Measurements from ENCODE around the gene ACBD6.

ACBD6 gene

DNA sequence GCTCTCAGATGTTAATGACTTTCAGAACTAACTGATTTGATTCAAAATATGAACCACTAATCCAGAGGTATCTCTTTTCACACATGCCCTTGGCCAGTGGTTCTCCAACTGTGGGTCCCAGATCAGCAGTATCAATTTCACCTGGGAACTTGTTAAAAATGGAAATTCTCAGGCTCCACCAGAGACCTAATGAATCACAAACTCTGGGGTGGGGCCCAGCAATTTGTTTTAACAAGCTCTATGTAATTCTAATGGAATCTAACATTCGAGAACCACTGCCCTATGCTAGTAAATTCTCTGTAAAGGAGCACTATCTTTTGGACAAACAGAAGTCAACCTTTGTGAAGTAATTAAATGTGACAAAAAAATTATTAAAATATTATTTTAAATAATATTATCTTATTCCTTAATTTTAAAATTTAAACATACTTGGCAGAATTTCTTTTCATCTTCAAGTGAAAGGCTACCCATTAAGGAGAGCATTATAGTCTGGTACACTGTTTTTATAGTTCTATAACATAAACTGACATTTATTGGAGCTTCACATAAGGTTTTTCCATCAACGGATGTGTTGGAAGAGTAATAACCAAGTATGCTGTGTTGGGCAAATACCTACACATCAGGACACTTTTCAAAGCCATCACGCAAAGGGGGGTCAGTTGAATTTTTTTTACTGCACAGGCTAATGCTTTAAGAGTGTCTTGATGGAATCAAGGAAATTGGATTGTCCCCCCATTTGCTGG is 141.9 kb downstream of the ACBD6 start:
- Histone ChIP-seq H3K36me3 (replicated peaks) (no peaks in the 10 kb centered on the region), H3K27me3 (replicated peaks) (no peaks in the 10 kb centered on the region), H3K27ac (no peak overlapping the region), H3K4me3 (ENCODE audit: low read depth, low read length) (no peak overlapping the region)
- in situ Hi-C loops (cut with HindIII; ENCODE audit: low pct_ligation_motif_present, low sequenced_read_pairs): no loop called here
- TF ChIP-seq, protein P1, sequence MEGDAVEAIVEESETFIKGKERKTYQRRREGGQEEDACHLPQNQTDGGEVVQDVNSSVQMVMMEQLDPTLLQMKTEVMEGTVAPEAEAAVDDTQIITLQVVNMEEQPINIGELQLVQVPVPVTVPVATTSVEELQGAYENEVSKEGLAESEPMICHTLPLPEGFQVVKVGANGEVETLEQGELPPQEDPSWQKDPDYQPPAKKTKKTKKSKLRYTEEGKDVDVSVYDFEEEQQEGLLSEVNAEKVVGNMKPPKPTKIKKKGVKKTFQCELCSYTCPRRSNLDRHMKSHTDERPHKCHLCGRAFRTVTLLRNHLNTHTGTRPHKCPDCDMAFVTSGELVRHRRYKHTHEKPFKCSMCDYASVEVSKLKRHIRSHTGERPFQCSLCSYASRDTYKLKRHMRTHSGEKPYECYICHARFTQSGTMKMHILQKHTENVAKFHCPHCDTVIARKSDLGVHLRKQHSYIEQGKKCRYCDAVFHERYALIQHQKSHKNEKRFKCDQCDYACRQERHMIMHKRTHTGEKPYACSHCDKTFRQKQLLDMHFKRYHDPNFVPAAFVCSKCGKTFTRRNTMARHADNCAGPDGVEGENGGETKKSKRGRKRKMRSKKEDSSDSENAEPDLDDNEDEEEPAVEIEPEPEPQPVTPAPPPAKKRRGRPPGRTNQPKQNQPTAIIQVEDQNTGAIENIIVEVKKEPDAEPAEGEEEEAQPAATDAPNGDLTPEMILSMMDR (IDR thresholded peaks at IDR 0.05; ENCODE audit: low read depth, low read length, missing control alignments): no peak
- DNase-seq: peak; percentile 56

DNA sequence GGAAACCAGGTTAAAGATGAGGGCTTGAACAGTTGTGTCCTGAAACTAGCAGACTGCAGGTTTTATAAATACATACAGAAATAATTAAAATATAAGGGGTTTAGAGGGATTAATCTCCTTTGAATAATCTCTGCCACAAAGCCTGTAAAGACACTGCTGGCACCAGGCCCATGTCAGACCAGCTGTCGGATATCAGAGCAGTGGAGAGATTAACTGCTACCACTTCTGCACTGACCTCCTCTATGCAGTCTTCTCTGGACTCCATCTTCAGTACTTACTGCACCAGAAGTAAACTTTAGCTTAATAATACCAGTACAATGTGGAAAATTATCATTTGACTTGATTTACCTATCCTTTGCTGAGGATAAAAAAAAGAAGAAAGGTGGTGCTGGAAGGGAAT is 143.7 kb downstream of the ACBD6 start:
- in situ Hi-C loops (cut with HindIII; ENCODE audit: low pct_ligation_motif_present, low sequenced_read_pairs): no loop called here
- Histone ChIP-seq H3K36me3 (replicated peaks) (no peaks in the 10 kb centered on the region), H3K27me3 (replicated peaks) (no peaks in the 10 kb centered on the region), H3K27ac (no peak overlapping the region), H3K4me3 (ENCODE audit: low read depth, low read length) (no peak overlapping the region)
- DNase-seq: peak; percentile 25
- TF ChIP-seq, protein P1 (IDR thresholded peaks at IDR 0.05; ENCODE audit: low read depth, low read length, missing control alignments): no peak

DNA sequence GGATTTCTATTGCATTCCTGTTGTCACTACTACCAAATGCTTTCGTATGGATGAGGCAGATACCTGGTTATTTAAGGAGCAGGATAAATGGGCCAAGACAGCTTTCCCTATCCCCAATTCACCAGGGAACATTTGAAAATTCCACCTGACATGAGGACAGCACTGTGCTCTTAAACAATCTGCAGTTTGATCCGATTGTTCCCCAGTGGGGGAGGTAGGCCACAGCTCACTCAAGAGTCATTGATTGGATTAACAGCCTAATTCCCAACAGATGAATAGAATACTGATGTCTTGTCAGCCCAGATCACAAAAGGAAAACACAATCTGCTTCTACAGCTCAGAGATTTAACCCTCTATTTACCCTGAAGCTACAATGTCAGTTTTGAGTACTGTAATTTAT is 148.4 kb downstream of the ACBD6 start:
- Histone ChIP-seq H3K27ac (no peak overlapping the region), H3K36me3 (replicated peaks) (no peaks in the 10 kb centered on the region), H3K27me3 (replicated peaks) (no peaks in the 10 kb centered on the region), H3K4me3 (ENCODE audit: low read depth, low read length) (no peak overlapping the region)
- TF ChIP-seq, protein P1 (IDR thresholded peaks at IDR 0.05; ENCODE audit: low read depth, low read length, missing control alignments): no peak
- in situ Hi-C loops (cut with HindIII; ENCODE audit: low pct_ligation_motif_present, low sequenced_read_pairs): no loop called here
- no peak for DNase-seq

DNA sequence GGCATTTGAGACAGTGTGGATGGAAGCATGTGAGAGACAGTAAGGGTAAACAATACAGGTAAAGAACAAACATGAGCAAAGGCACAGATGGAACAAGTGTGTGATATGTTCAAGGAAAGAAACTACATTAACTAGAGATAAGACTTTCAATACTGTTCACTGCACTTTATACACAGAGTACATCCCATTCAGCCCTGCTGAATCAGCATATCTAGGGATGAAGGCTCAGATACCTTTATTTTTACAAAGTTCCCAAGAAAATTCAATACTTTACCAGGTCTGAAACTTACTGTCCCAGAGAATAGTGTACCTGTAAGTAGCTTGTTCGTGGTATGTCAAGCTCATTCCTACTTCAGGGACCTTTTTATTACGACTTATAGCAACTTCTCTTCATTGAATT is 149.8 kb downstream of the ACBD6 start:
- no peak for DNase-seq
- in situ Hi-C loops (cut with HindIII; ENCODE audit: low pct_ligation_motif_present, low sequenced_read_pairs): no loop called here
- TF ChIP-seq, protein P1 (IDR thresholded peaks at IDR 0.05; ENCODE audit: low read depth, low read length, missing control alignments): no peak
- Histone ChIP-seq H3K27me3 (replicated peaks) (no peaks in the 10 kb centered on the region), H3K27ac (no peak overlapping the region), H3K36me3 (replicated peaks) (no peaks in the 10 kb centered on the region), H3K4me3 (ENCODE audit: low read depth, low read length) (no peak overlapping the region)

DNA sequence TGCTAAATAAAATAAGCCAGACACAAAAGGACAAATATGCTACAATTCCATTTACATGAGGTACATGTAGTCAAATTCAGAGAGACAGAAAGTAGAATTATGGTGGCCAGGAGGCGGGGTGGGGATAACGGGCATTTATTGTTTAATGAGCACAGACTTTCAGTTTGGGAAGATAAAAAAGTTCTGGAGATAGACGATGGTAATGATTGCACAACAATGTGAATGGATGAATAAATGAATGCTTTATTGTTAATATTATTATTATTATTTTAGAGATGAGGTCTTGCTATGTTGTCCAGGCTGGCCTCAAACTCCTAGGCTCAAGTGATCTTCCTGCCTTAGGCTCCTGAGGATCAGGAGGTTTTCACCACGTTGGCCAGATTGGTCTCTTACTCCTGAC is 150.4 kb downstream of the ACBD6 start:
- Histone ChIP-seq H3K4me3 (ENCODE audit: low read depth, low read length) (no peak overlapping the region), H3K27ac (no peak overlapping the region), H3K27me3 (replicated peaks) (no peaks in the 10 kb centered on the region), H3K36me3 (replicated peaks) (no peaks in the 10 kb centered on the region)
- TF ChIP-seq, protein P1 (IDR thresholded peaks at IDR 0.05; ENCODE audit: low read depth, low read length, missing control alignments): no peak
- in situ Hi-C loops (cut with HindIII; ENCODE audit: low pct_ligation_motif_present, low sequenced_read_pairs): no loop called here
- DNase-seq: no peak

DNA sequence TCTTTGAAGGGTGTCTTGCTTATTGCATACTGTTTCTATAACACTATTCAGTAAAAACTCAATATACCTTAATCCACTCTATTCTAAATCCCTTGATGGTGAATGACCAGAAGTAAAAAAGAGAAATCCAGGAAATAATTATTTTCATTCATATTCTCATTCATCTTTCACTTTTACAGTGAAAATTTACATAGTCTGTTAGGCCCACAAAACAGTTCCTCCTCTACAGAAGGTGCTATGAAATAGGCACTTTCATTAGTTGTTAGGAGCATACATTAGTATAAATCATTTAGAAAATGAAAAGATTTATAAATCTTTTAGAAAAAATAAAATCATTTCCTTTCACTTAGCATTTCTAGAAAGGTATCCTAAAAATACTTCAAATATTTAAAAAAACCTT is 157.2 kb downstream of the ACBD6 start:
- Histone ChIP-seq H3K36me3 (replicated peaks) (no peaks in the 10 kb centered on the region), H3K27ac (no peak overlapping the region), H3K27me3 (replicated peaks) (no peaks in the 10 kb centered on the region), H3K4me3 (ENCODE audit: low read depth, low read length) (no peak overlapping the region)
- TF ChIP-seq, protein P1 (IDR thresholded peaks at IDR 0.05; ENCODE audit: low read depth, low read length, missing control alignments): no peak
- in situ Hi-C loops (cut with HindIII; ENCODE audit: low pct_ligation_motif_present, low sequenced_read_pairs): no loop called here
- DNase-seq: no peak

Measured in brain microvascular endothelial cell (primary cell).